ENCODE results near the gene MNAT1.

MNAT1 gene

DNA sequence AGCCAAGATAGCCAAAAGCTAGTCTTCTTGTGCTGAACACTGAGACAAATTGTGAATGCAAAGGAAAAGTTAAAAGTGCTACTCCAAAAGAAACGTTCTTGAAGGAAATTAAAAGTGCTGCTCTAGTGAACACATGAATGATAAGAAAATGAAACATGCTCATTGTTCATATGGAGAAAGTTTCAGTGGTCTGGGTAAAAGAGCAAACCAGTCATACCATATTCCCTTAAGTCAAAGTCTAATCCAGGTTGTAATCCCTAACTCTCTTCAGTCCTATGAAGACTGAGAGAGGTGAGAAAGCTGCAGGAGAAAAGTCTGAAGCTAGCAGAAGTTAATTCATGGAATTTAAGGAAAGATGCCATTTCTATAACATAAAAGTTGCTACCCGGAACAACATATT is 121.5 kb downstream of the MNAT1 start:
- Histone ChIP-seq H2BK120ac (ENCODE audit: low read depth, low read length) (no peak overlapping the region), H2BK12ac (ENCODE audit: low read length) (no peak overlapping the region), H3K9me3 (replicated peaks in 1 of 2; ENCODE audit: control insufficient read depth in 2 of 2, insufficient read depth in 1 of 2, low read depth in 1 of 2, low read length in 2 of 2) (peaks cover 2 to 9% of the 10 kb centered on the region in 2 donors), H3K18ac (ENCODE audit: low read length) (no peak overlapping the region), H3K14ac (ENCODE audit: low read length) (no peak overlapping the region), H3K27me3 (ENCODE audit: control insufficient read depth in 3 of 3, insufficient read depth in 3 of 3, low read depth in 1 of 3, low read length in 3 of 3) (no peaks in the 10 kb centered on the region), H3K4me1 (ENCODE audit: control insufficient read depth in 2 of 2, insufficient read depth in 1 of 2, low read depth in 1 of 2, low read length in 2 of 2) (no peaks in the 10 kb centered on the region), H2AK5ac (ENCODE audit: low read depth, low read length) (no peak overlapping the region), H2AFZ (ENCODE audit: low read length) (no peak overlapping the region), H2BK5ac (ENCODE audit: low read length) (no peak overlapping the region), H4K91ac (ENCODE audit: low read depth, low read length, poor library complexity) (no peak overlapping the region), H3K4me3 (ENCODE audit: low read length in 2 of 2) (no peak overlapping the region), H3K4ac (ENCODE audit: low read length) (no peak overlapping the region), H3K23ac (ENCODE audit: low read depth, low read length, poor library complexity) (no peak overlapping the region), H3K36me3 (replicated peaks in 1 of 2; ENCODE audit: control insufficient read depth in 2 of 2, insufficient read depth in 2 of 2, low read length in 2 of 2) (peaks cover 0 to 13% of the 10 kb centered on the region in 2 donors), H3K9ac (ENCODE audit: low read depth, low read length, poor library complexity) (no peak overlapping the region), H3K27ac (replicated peaks; ENCODE audit: low read length) (no peak overlapping the region), H3K79me1 (ENCODE audit: low read depth, low read length) (no peaks in the 10 kb centered on the region), H2BK15ac (ENCODE audit: low read length) (no peak overlapping the region), H4K8ac (ENCODE audit: low read depth, low read length) (no peak overlapping the region), H3K4me2 (ENCODE audit: insufficient read depth, low read length, poor library complexity, severe bottlenecking) (no peak overlapping the region)
- WGBS, 2 donors (ENCODE audit: extremely low coverage in 2 of 2, insufficient read length in 2 of 2, insufficient replicate concordance in 1 of 2) = no CpG with 5 or more reads among the region's 2 CpGs
- no peak for DNase-seq (ENCODE audit: low spot score)

DNA sequence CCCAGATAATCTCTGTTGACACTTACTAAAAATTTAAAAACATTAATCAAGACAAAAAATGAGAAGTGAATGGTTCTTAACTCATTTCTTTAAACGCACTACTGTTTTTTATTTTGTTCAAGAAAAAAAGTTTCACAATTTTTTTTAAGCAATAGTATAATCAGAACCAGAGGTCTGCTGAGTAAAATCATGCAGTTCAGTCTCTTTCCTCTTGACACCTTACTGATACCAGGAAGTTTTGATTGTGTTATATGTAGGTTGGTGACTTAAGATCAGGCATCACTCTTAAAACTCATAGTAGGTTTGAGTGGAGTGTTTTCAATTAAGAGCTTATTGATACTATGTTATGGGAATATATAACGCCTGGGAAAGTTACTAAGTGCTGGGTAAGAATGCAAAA is 125.0 kb downstream of the MNAT1 start:
- no peak overlapping the region for H3K4me2 ChIP-seq (ENCODE audit: insufficient read depth, low read length, poor library complexity, severe bottlenecking)
- H3K27ac ChIP-seq (replicated peaks; ENCODE audit: low read length) = no peak overlapping the region
- H3K4me3 ChIP-seq (ENCODE audit: low read length in 2 of 2) = no peak overlapping the region
- no peak overlapping the region for H3K14ac ChIP-seq (ENCODE audit: low read length)
- H3K79me1 ChIP-seq (ENCODE audit: low read depth, low read length) = no peaks in the 10 kb centered on the region
- H2AFZ ChIP-seq (ENCODE audit: low read length) = no peak overlapping the region
- H3K4me1 ChIP-seq (ENCODE audit: control insufficient read depth in 2 of 2, insufficient read depth in 1 of 2, low read depth in 1 of 2, low read length in 2 of 2) = peaks cover 0 to 2% of the 10 kb centered on the region in 2 donors
- no peak overlapping the region for H4K91ac ChIP-seq (ENCODE audit: low read depth, low read length, poor library complexity)
- no CpG with 5 or more reads among the region's 2 CpGs for WGBS, 2 donors (ENCODE audit: extremely low coverage in 2 of 2, insufficient read length in 2 of 2, insufficient replicate concordance in 1 of 2)
- H3K36me3 ChIP-seq (replicated peaks in 1 of 2; ENCODE audit: control insufficient read depth in 2 of 2, insufficient read depth in 2 of 2, low read length in 2 of 2) = peaks cover 0 to 3% of the 10 kb centered on the region in 2 donors
- no peak overlapping the region for H2BK12ac ChIP-seq (ENCODE audit: low read length)
- H3K18ac ChIP-seq (ENCODE audit: low read length) = no peak overlapping the region
- no peak overlapping the region for H3K9ac ChIP-seq (ENCODE audit: low read depth, low read length, poor library complexity)
- H3K4ac ChIP-seq (ENCODE audit: low read length) = no peak overlapping the region
- H2BK120ac ChIP-seq (ENCODE audit: low read depth, low read length) = no peak overlapping the region
- no peak overlapping the region for H2AK5ac ChIP-seq (ENCODE audit: low read depth, low read length)
- H2BK15ac ChIP-seq (ENCODE audit: low read length) = no peak overlapping the region
- DNase-seq (ENCODE audit: low spot score) = no peak
- no peaks in the 10 kb centered on the region for H3K27me3 ChIP-seq (ENCODE audit: control insufficient read depth in 3 of 3, insufficient read depth in 3 of 3, low read depth in 1 of 3, low read length in 3 of 3)
- no peak overlapping the region for H4K8ac ChIP-seq (ENCODE audit: low read depth, low read length)
- H3K23ac ChIP-seq (ENCODE audit: low read depth, low read length, poor library complexity) = no peak overlapping the region
- H3K9me3 ChIP-seq (replicated peaks in 1 of 2; ENCODE audit: control insufficient read depth in 2 of 2, insufficient read depth in 1 of 2, low read depth in 1 of 2, low read length in 2 of 2) = peaks cover 2 to 4% of the 10 kb centered on the region in 2 donors
- H2BK5ac ChIP-seq (ENCODE audit: low read length) = no peak overlapping the region

DNA sequence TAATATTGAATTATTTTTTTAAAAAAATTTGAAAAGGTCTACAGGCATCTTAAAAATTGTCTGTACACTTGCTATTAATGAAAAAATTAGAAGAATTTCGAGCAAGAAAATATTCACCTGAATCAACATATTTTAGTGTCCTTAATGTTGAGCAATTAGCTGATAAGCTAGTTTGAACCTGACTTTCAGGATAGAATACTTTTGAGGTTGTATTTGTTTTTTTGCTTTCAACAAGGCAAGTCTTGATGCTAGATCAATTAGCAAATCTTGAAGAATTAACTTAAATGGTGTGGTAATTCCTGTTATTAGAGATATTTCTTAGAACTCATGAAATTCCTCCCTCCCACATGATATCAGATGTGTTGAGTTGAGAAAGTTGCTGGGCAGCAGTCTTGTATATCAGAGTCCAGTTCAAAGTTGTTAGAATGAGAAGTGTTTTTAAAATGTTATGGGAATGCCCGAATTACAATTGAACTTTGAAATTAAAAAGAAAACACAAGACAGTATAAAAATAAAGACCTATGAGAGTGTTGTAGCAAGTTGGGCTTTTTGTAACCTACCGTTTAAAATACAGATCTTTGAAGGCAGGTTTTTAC is 127.1 kb downstream of the MNAT1 start:
- H3K4me1 ChIP-seq (ENCODE audit: control insufficient read depth in 2 of 2, insufficient read depth in 1 of 2, low read depth in 1 of 2, low read length in 2 of 2) = peaks cover 0 to 2% of the 10 kb centered on the region in 2 donors
- H3K4ac ChIP-seq (ENCODE audit: low read length) = no peak overlapping the region
- H3K4me3 ChIP-seq (ENCODE audit: low read length in 2 of 2) = no peak overlapping the region
- no peak overlapping the region for H3K27ac ChIP-seq (replicated peaks; ENCODE audit: low read length)
- no peak overlapping the region for H2BK5ac ChIP-seq (ENCODE audit: low read length)
- H2BK120ac ChIP-seq (ENCODE audit: low read depth, low read length) = no peak overlapping the region
- peaks cover 2 to 4% of the 10 kb centered on the region in 2 donors for H3K9me3 ChIP-seq (replicated peaks in 1 of 2; ENCODE audit: control insufficient read depth in 2 of 2, insufficient read depth in 1 of 2, low read depth in 1 of 2, low read length in 2 of 2)
- H3K79me1 ChIP-seq (ENCODE audit: low read depth, low read length) = no peaks in the 10 kb centered on the region
- no peak overlapping the region for H4K8ac ChIP-seq (ENCODE audit: low read depth, low read length)
- H2BK12ac ChIP-seq (ENCODE audit: low read length) = no peak overlapping the region
- no peak overlapping the region for H2BK15ac ChIP-seq (ENCODE audit: low read length)
- H2AK5ac ChIP-seq (ENCODE audit: low read depth, low read length) = no peak overlapping the region
- H3K18ac ChIP-seq (ENCODE audit: low read length) = no peak overlapping the region
- H3K36me3 ChIP-seq (replicated peaks in 1 of 2; ENCODE audit: control insufficient read depth in 2 of 2, insufficient read depth in 2 of 2, low read length in 2 of 2) = no peaks in the 10 kb centered on the region
- H3K4me2 ChIP-seq (ENCODE audit: insufficient read depth, low read length, poor library complexity, severe bottlenecking) = no peak overlapping the region
- DNase-seq (ENCODE audit: low spot score) = no peak
- H4K91ac ChIP-seq (ENCODE audit: low read depth, low read length, poor library complexity) = no peak overlapping the region
- no CpG with 5 or more reads among the region's 3 CpGs for WGBS, 2 donors (ENCODE audit: extremely low coverage in 2 of 2, insufficient read length in 2 of 2, insufficient replicate concordance in 1 of 2)
- H3K14ac ChIP-seq (ENCODE audit: low read length) = no peak overlapping the region
- no peak overlapping the region for H2AFZ ChIP-seq (ENCODE audit: low read length)
- H3K9ac ChIP-seq (ENCODE audit: low read depth, low read length, poor library complexity) = no peak overlapping the region
- H3K23ac ChIP-seq (ENCODE audit: low read depth, low read length, poor library complexity) = no peak overlapping the region
- no peaks in the 10 kb centered on the region for H3K27me3 ChIP-seq (ENCODE audit: control insufficient read depth in 3 of 3, insufficient read depth in 3 of 3, low read depth in 1 of 3, low read length in 3 of 3)

- no peak overlapping the region for H3K4me3 ChIP-seq (ENCODE audit: low read length in 2 of 2)
- H3K18ac ChIP-seq (ENCODE audit: low read length) = no peak overlapping the region
- no peak overlapping the region for H4K91ac ChIP-seq (ENCODE audit: low read depth, low read length, poor library complexity)
- H2BK120ac ChIP-seq (ENCODE audit: low read depth, low read length) = no peak overlapping the region
- no peak overlapping the region for H2BK12ac ChIP-seq (ENCODE audit: low read length)
- H3K9ac ChIP-seq (ENCODE audit: low read depth, low read length, poor library complexity) = no peak overlapping the region
- no peak overlapping the region for H3K14ac ChIP-seq (ENCODE audit: low read length)
- H2AK5ac ChIP-seq (ENCODE audit: low read depth, low read length) = no peak overlapping the region
- no peak for DNase-seq (ENCODE audit: low spot score)
- WGBS, 2 donors (ENCODE audit: extremely low coverage in 2 of 2, insufficient read length in 2 of 2, insufficient replicate concordance in 1 of 2) = no CpG with 5 or more reads among the region's 2 CpGs
- peaks cover 0 to 2% of the 10 kb centered on the region in 2 donors for H3K4me1 ChIP-seq (ENCODE audit: control insufficient read depth in 2 of 2, insufficient read depth in 1 of 2, low read depth in 1 of 2, low read length in 2 of 2)
- H3K23ac ChIP-seq (ENCODE audit: low read depth, low read length, poor library complexity) = no peak overlapping the region
- H2BK5ac ChIP-seq (ENCODE audit: low read length) = no peak overlapping the region
- no peaks in the 10 kb centered on the region for H3K36me3 ChIP-seq (replicated peaks in 1 of 2; ENCODE audit: control insufficient read depth in 2 of 2, insufficient read depth in 2 of 2, low read length in 2 of 2)
- no peaks in the 10 kb centered on the region for H3K9me3 ChIP-seq (replicated peaks in 1 of 2; ENCODE audit: control insufficient read depth in 2 of 2, insufficient read depth in 1 of 2, low read depth in 1 of 2, low read length in 2 of 2)
- H3K4me2 ChIP-seq (ENCODE audit: insufficient read depth, low read length, poor library complexity, severe bottlenecking) = no peak overlapping the region
- no peak overlapping the region for H2BK15ac ChIP-seq (ENCODE audit: low read length)
- no peak overlapping the region for H4K8ac ChIP-seq (ENCODE audit: low read depth, low read length)
- no peak overlapping the region for H2AFZ ChIP-seq (ENCODE audit: low read length)
- H3K27me3 ChIP-seq (ENCODE audit: control insufficient read depth in 3 of 3, insufficient read depth in 3 of 3, low read depth in 1 of 3, low read length in 3 of 3) = no peaks in the 10 kb centered on the region
- H3K4ac ChIP-seq (ENCODE audit: low read length) = no peak overlapping the region
- no peaks in the 10 kb centered on the region for H3K79me1 ChIP-seq (ENCODE audit: low read depth, low read length)
- no peak overlapping the region for H3K27ac ChIP-seq (replicated peaks; ENCODE audit: low read length)
Observed at GRCh38 chr14:60862283-60862682, 127.7 kb downstream of the MNAT1 start.
